ENCODE results near the gene CNOT6L. TPM values are rescaled to one million over a fixed set of nuclear protein-coding genes. Genes with fewer than 3 reads are reported as not detected.

The CNOT6L gene
- total RNA-seq, 2 donors from 2014 or later = 26.0 to 37.1 TPM

DNA sequence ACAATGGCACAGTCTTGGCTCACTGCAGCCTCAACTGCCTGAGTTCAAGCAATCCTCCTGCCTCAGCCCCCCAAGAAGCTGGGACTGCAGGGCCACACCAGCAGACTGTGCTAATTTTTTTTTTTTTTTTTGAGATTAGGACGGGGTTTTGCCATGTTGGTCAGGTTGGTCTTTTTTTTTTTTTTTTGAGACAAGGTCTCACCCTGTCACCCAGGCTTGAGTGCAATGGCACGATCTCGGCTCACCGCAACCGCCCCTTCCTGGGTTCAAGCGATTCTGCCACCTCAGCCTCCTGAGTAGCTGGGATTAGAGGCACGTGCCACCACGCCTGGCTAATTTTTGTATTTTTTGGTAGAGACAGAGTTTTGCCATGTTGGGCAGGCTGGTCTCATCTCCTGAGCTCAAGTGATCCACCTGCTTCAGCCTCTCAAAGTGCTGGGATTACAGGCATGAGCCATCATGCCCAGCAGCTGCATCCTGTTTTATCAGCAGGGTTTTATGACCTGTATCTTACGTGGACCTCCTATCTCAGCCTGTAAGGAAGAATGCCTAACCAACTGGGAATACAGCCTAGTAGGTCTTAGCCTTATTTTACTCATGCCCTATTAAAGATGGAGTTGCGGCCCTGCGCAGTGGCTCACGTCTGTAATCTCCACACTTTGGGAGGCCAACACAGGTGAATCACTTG is 30.3 kb upstream of the CNOT6L start:
- WGBS, 2 experiments (ENCODE audit: insufficient coverage in 1 of 2, insufficient read length in 1 of 2) = 91 to 99% methylated on average over 7 to 12 of the region's 12 CpGs

DNA sequence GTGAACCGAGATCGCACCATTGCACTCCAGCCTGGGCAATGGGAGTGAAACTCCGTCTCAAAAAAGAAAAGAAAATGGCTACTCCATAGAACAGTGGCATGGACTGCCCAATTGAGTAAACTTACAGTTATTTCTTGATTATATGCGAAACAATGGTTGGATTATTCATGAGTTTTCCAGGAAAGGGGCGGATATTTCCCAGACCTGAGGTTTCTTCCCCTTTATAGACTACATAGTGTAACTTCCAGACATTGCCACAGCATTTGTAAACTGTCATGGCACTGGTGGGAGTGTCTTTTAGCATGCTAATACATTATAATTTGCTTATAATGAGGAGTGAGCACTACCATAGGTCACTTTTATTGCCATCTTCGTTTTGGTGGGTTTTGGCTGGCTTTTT is 29.3 kb upstream of the CNOT6L start:
- Mint-ChIP-seq H3K9me3 (no peaks in the 10 kb centered on the region), H3K27ac (no peak overlapping the region), H3K4me3 (no peak overlapping the region), H3K36me3 (ENCODE audit: low read depth) (no peaks in the 10 kb centered on the region), H3K4me1 (peaks cover 2% of the 10 kb centered on the region), H3K27me3 (ENCODE audit: insufficient read depth) (no peaks in the 10 kb centered on the region)
- peaks cover 3% of the 10 kb centered on the region for H3K4me1 ChIP-seq (ENCODE audit: control insufficient read depth, insufficient read depth, low read length)
- no peak overlapping the region for H3K4me3 ChIP-seq (ENCODE audit: low read length)
- no peak overlapping the region for H3K9ac ChIP-seq (ENCODE audit: extremely low read depth, low read length, poor library complexity, severe bottlenecking)
- TF ChIP-seq, protein P1, sequence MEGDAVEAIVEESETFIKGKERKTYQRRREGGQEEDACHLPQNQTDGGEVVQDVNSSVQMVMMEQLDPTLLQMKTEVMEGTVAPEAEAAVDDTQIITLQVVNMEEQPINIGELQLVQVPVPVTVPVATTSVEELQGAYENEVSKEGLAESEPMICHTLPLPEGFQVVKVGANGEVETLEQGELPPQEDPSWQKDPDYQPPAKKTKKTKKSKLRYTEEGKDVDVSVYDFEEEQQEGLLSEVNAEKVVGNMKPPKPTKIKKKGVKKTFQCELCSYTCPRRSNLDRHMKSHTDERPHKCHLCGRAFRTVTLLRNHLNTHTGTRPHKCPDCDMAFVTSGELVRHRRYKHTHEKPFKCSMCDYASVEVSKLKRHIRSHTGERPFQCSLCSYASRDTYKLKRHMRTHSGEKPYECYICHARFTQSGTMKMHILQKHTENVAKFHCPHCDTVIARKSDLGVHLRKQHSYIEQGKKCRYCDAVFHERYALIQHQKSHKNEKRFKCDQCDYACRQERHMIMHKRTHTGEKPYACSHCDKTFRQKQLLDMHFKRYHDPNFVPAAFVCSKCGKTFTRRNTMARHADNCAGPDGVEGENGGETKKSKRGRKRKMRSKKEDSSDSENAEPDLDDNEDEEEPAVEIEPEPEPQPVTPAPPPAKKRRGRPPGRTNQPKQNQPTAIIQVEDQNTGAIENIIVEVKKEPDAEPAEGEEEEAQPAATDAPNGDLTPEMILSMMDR (conservative IDR thresholded peaks at IDR 0.05) = no peak
- no peaks in the 10 kb centered on the region for H3K36me3 ChIP-seq (ENCODE audit: control insufficient read depth, insufficient read depth, low read length)
- no peaks in the 10 kb centered on the region for H3K27me3 ChIP-seq (ENCODE audit: control insufficient read depth, insufficient read depth, low read length, poor library complexity, severe bottlenecking)
- H3K9me3 ChIP-seq (ENCODE audit: control insufficient read depth, low read length) = no peaks in the 10 kb centered on the region
- no peak overlapping the region for H3K27ac ChIP-seq (ENCODE audit: low read depth, low read length)
- DNase-seq = no peak
- 90 to 95% methylated on average over 5 to 6 of the region's 6 CpGs for WGBS, 2 experiments (ENCODE audit: insufficient coverage in 1 of 2, insufficient read length in 1 of 2)

More for the DNA sequence above, 30.3 kb upstream of the CNOT6L start:
- H3K9ac ChIP-seq (ENCODE audit: extremely low read depth, low read length, poor library complexity, severe bottlenecking) = no peak overlapping the region
- no peaks in the 10 kb centered on the region for H3K4me1 ChIP-seq (ENCODE audit: control insufficient read depth, insufficient read depth, low read length)
- Mint-ChIP-seq H3K4me3 (no peak overlapping the region), H3K4me1 (no peaks in the 10 kb centered on the region), H3K9me3 (no peaks in the 10 kb centered on the region), H3K36me3 (ENCODE audit: low read depth) (no peaks in the 10 kb centered on the region), H3K27me3 (ENCODE audit: insufficient read depth) (no peaks in the 10 kb centered on the region), H3K27ac (no peak overlapping the region)
- no peak for DNase-seq
- no peaks in the 10 kb centered on the region for H3K9me3 ChIP-seq (ENCODE audit: control insufficient read depth, low read length)
- no peak overlapping the region for H3K4me3 ChIP-seq (ENCODE audit: low read length)
- TF ChIP-seq, protein P1 (conservative IDR thresholded peaks at IDR 0.05) = no peak
- no peaks in the 10 kb centered on the region for H3K36me3 ChIP-seq (ENCODE audit: control insufficient read depth, insufficient read depth, low read length)
- no peaks in the 10 kb centered on the region for H3K27me3 ChIP-seq (ENCODE audit: control insufficient read depth, insufficient read depth, low read length, poor library complexity, severe bottlenecking)
- no peak overlapping the region for H3K27ac ChIP-seq (ENCODE audit: low read depth, low read length)

DNA sequence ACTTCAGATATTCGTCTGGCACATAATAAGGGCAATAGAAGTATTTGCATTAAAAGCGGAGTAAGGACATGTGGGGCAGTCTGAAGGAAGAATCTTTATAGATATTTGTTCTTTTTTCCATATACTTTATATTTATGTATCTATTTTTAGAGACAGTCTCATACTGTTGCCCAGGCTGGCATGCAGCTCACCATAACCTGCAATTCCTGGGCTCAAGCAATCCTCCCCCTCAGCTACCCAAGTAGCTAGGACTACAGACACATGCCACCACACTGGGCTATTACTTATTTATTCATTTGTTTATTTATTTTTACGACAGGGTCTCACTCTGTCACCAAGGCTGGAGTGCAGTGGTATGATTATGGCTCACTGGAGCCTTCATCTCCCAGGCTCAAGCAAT is 26.8 kb upstream of the CNOT6L start:
- peaks cover 8% of the 10 kb centered on the region for H3K4me1 ChIP-seq (ENCODE audit: control insufficient read depth, insufficient read depth, low read length)
- Mint-ChIP-seq H3K36me3 (ENCODE audit: low read depth) (no peaks in the 10 kb centered on the region), H3K27me3 (ENCODE audit: insufficient read depth) (no peaks in the 10 kb centered on the region), H3K9me3 (no peaks in the 10 kb centered on the region), H3K27ac (no peak overlapping the region), H3K4me1 (peaks cover 8% of the 10 kb centered on the region), H3K4me3 (no peak overlapping the region)
- H3K4me3 ChIP-seq (ENCODE audit: low read length) = no peak overlapping the region
- 91% methylated on average over 3 of the region's 3 CpGs; no CpG with 5 or more reads in 1 of the 2 experiments for WGBS, 2 experiments (ENCODE audit: insufficient coverage in 1 of 2, insufficient read length in 1 of 2)
- H3K27me3 ChIP-seq (ENCODE audit: control insufficient read depth, insufficient read depth, low read length, poor library complexity, severe bottlenecking) = no peaks in the 10 kb centered on the region
- TF ChIP-seq, protein P1 (conservative IDR thresholded peaks at IDR 0.05) = no peak
- no peaks in the 10 kb centered on the region for H3K36me3 ChIP-seq (ENCODE audit: control insufficient read depth, insufficient read depth, low read length)
- no peak overlapping the region for H3K27ac ChIP-seq (ENCODE audit: low read depth, low read length)
- no peak for DNase-seq
- no peak overlapping the region for H3K9ac ChIP-seq (ENCODE audit: extremely low read depth, low read length, poor library complexity, severe bottlenecking)
- H3K9me3 ChIP-seq (ENCODE audit: control insufficient read depth, low read length) = no peaks in the 10 kb centered on the region
